ENCODE results near the gene PTPRD.

PTPRD gene

GRCh38 chr9:8769153-8769552 is 1843.6 kb downstream of the PTPRD start:
- no peak for DNase-seq (ENCODE audit: low read depth)

- no peak for DNase-seq (ENCODE audit: low read depth)
Measured at GRCh38 chr9:8766096-8766495, 1846.7 kb downstream of the PTPRD start.

GRCh38 chr9:8764051-8764450 is 1848.8 kb downstream of the PTPRD start:
- no peak for DNase-seq (ENCODE audit: low read depth)

- no peak for DNase-seq (ENCODE audit: low read depth)
Measured at GRCh38 chr9:8762479-8763085, 1850.2 kb downstream of the PTPRD start.

- no peak for DNase-seq (ENCODE audit: low read depth)
Measured at GRCh38 chr9:8760000-8760767, 1852.6 kb downstream of the PTPRD start.

- DNase-seq (ENCODE audit: low read depth): no peak
Measured at GRCh38 chr9:8757881-8758280, 1854.9 kb downstream of the PTPRD start.

GRCh38 chr9:8754751-8755150 is 1858.1 kb downstream of the PTPRD start:
- no peak for DNase-seq (ENCODE audit: low read depth)

GRCh38 chr9:8751406-8751930 is 1861.3 kb downstream of the PTPRD start:
- DNase-seq (ENCODE audit: low read depth): no peak

- DNase-seq (ENCODE audit: low read depth): no peak
Measured at GRCh38 chr9:8750639-8751051, 1862.2 kb downstream of the PTPRD start.

GRCh38 chr9:8745347-8745746 is 1867.5 kb downstream of the PTPRD start:
- no peak for DNase-seq (ENCODE audit: low read depth)

- no peak for DNase-seq (ENCODE audit: low read depth)
Measured at GRCh38 chr9:8738945-8739344, 1873.9 kb downstream of the PTPRD start.

GRCh38 chr9:8736805-8737204 is 1876.0 kb downstream of the PTPRD start:
- DNase-seq (ENCODE audit: low read depth): no peak

GRCh38 chr9:8734760-8735159 is 1878.0 kb downstream of the PTPRD start:
- no peak for DNase-seq (ENCODE audit: low read depth)

- DNase-seq (ENCODE audit: low read depth): no peak
Measured at GRCh38 chr9:8733131-8733954, 1879.5 kb downstream of the PTPRD start.

GRCh38 chr9:8732367-8733075 is 1880.3 kb downstream of the PTPRD start:
- DNase-seq (ENCODE audit: low read depth): no peak

GRCh38 chr9:8730618-8731017 is 1882.2 kb downstream of the PTPRD start:
- DNase-seq (ENCODE audit: low read depth): no peak

GRCh38 chr9:8728910-8729309 is 1883.9 kb downstream of the PTPRD start:
- DNase-seq (ENCODE audit: low read depth): no peak

GRCh38 chr9:8727191-8727590 is 1885.6 kb downstream of the PTPRD start:
- no peak for DNase-seq (ENCODE audit: low read depth)

GRCh38 chr9:8726692-8727091 is 1886.1 kb downstream of the PTPRD start:
- no peak for DNase-seq (ENCODE audit: low read depth)

GRCh38 chr9:8725635-8726034 is 1887.2 kb downstream of the PTPRD start:
- no peak for DNase-seq (ENCODE audit: low read depth)

GRCh38 chr9:8724284-8725018 is 1888.4 kb downstream of the PTPRD start:
- no peak for DNase-seq (ENCODE audit: low read depth)
